GM23338 (cell line): Measurements from ENCODE around the gene DNAH6. TPM values are rescaled to one million over a fixed set of nuclear protein-coding genes. Genes with fewer than 3 reads are reported as not detected.

ENCODE experiments used
- ATAC-seq: fragments of 200-7000 bp; cut with Tn5 transposase; 3 replicates; pipeline ENCODE4 v1.9.1; 2020
- DNase-seq: peaks from one replicate; pipeline ENCODE4 v3.0.0-alpha.2; 2015; ENCODE audit warnings: low spot score
- H2AFZ ChIP-seq: fragments of 200-600 bp; sonication (generic); 2 replicates; pipeline ENCODE4 v1.8.0; 2016; ENCODE audit warnings: antibody characterized with exemption, mild to moderate bottlenecking, moderate library complexity
- H3F3A ChIP-seq: fragments of 200-600 bp; sonication (generic); replicated peaks from 2 replicates; pipeline ENCODE4 v1.8.0; 2017; ENCODE audit warnings: antibody characterized with exemption, mixed run types, low read depth
- H3K27ac ChIP-seq: fragments of 200-600 bp; sonication (generic); 2 replicates; pipeline ENCODE4 v1.6.1; 2016; ENCODE audit warnings: low read depth
- H3K27me3 ChIP-seq: fragments of 200-600 bp; sonication (generic); 2 replicates; pipeline ENCODE4 v1.8.0; 2016; ENCODE audit warnings: mild to moderate bottlenecking, mixed run types, moderate library complexity; ENCODE audit not compliant: insufficient read depth
- H3K36me3 ChIP-seq: fragments of 200-600 bp; sonication (generic); 2 replicates; pipeline ENCODE4 v1.8.0; 2016; ENCODE audit warnings: mild to moderate bottlenecking; ENCODE audit not compliant: insufficient read depth
- H3K4me1 ChIP-seq: fragments of 200-600 bp; sonication (generic); 2 replicates; pipeline ENCODE4 v1.8.0; 2016; ENCODE audit warnings: mild to moderate bottlenecking, moderate library complexity; ENCODE audit not compliant: insufficient read depth
- H3K4me2 ChIP-seq: fragments of 200-600 bp; sonication (generic); 2 replicates; pipeline ENCODE4 v1.7.1; 2017; ENCODE audit warnings: mixed run types
- H3K4me3 ChIP-seq: fragments of 200-600 bp; sonication (generic); 2 replicates; pipeline ENCODE4 v1.6.1; 2016; ENCODE audit warnings: mixed run types
- H3K79me2 ChIP-seq: fragments of 200-600 bp; sonication (generic); replicated peaks from 2 replicates; pipeline ENCODE4 v1.8.0; 2017; ENCODE audit warnings: mild to moderate bottlenecking; ENCODE audit not compliant: insufficient read depth
- H3K9me2 ChIP-seq: fragments of 200-600 bp; sonication (generic); 2 replicates; pipeline ENCODE4 v1.8.0; 2017; ENCODE audit not compliant: insufficient read depth
- H4K20me1 ChIP-seq: fragments of 200-600 bp; sonication (generic); replicated peaks from 2 replicates; pipeline ENCODE4 v1.8.0; 2017; ENCODE audit warnings: mild to moderate bottlenecking; ENCODE audit not compliant: insufficient read depth
- H3K27ac Mint-ChIP-seq: 2 replicates; pipeline ENCODE4 v1.8.0; 2020; ENCODE audit warnings: inconsistent platforms, mild to moderate bottlenecking, moderate library complexity, mixed read lengths
- H3K27me3 Mint-ChIP-seq: 3 replicates; pipeline ENCODE4 v1.8.0; 2022; ENCODE audit warnings: low read depth, mild to moderate bottlenecking, moderate library complexity, mixed read lengths, inconsistent platforms; ENCODE audit not compliant: insufficient read depth, poor library complexity
- H3K36me3 Mint-ChIP-seq: 3 replicates; pipeline ENCODE4 v1.8.0; 2021; ENCODE audit warnings: low read depth, mild to moderate bottlenecking, inconsistent platforms, moderate library complexity, mixed read lengths
- H3K4me1 Mint-ChIP-seq: 3 replicates; pipeline ENCODE4 v1.8.0; 2020; ENCODE audit warnings: mild to moderate bottlenecking, inconsistent platforms, mixed read lengths
- H3K4me3 Mint-ChIP-seq: 3 replicates; pipeline ENCODE4 v1.8.0; 2021; ENCODE audit warnings: moderate library complexity, mild to moderate bottlenecking, inconsistent platforms, mixed read lengths
- H3K9me3 Mint-ChIP-seq: 3 replicates; pipeline ENCODE4 v1.8.0; 2020; ENCODE audit warnings: moderate library complexity, mild to moderate bottlenecking, inconsistent platforms, mixed read lengths
- CTCF ChIP-seq, 2 experiments: fragments of 200-600 bp in 1 of 2; sonication (generic) in 1 of 2; conservative IDR thresholded peaks; 2 replicates each; pipeline versions ENCODE4 v1.5.1 to v1.6.1; 2016 to 2017; ENCODE audit warnings: antibody characterized with exemption in 2 of 2, low read depth in 2 of 2, mild to moderate bottlenecking in 2 of 2, moderate library complexity in 1 of 2
- EZH2phosphoT487 ChIP-seq: fragments of 200-600 bp; sonication (generic); IDR thresholded peaks from one replicate; pipeline ENCODE4 v1.8.1; 2018; ENCODE audit warnings: antibody characterized with exemption; ENCODE audit not compliant: unreplicated experiment
- JUNB ChIP-seq: IDR thresholded peaks from one replicate; pipeline ENCODE4 v1.6.1; 2016; ENCODE audit warnings: antibody characterized with exemption; ENCODE audit not compliant: unreplicated experiment
- NANOG ChIP-seq: IDR thresholded peaks from 2 replicates; pipeline ENCODE4 v1.6.1; 2016; ENCODE audit warnings: antibody characterized with exemption, borderline replicate concordance
- POLR2AphosphoS5 ChIP-seq: IDR thresholded peaks from 2 replicates; pipeline ENCODE4 v1.6.1; 2016; ENCODE audit warnings: antibody characterized with exemption, low read depth
- ZNF114 ChIP-seq: fragments of 250-450 bp; sonication (Bioruptor Pico); IDR thresholded peaks from 2 replicates; pipeline ENCODE4 v1.5.0; 2020; ENCODE audit warnings: mild to moderate bottlenecking, moderate library complexity
- ZNF462 ChIP-seq: fragments of 250-450 bp; sonication (Bioruptor Pico); IDR thresholded peaks from 2 replicates; pipeline ENCODE4 v1.5.0; 2020; ENCODE audit warnings: mild to moderate bottlenecking, moderate library complexity
- polyA plus RNA-seq: library from polyadenylated mRNA; unstranded; fragments of >200 nt; fragmentation: Nextera tagmentation; extraction: Ambion mirVana; gene quantifications from 2 replicates; pipeline ENCODE4 v1.2.1, GENCODE V29; 2016
- total RNA-seq: library from RNA; depleted of rRNA; stranded (reverse); fragments of >200 nt; shearing (Covaris generic); gene quantifications from 2 replicates; pipeline ENCODE4 v1.2.3, GENCODE V29; 2014

Gene DNAH6
- total and polyA plus RNA-seq, 2 experiments from 2014 or later = 0.27 to 0.31 TPM

GRCh38 chr2:84839851-84840250 is 323.6 kb downstream of the DNAH6 start (continued):
- TF ChIP-seq ZNF462 = no peak
- TF ChIP-seq JUNB = no peak
- TF ChIP-seq NANOG = no peak
- TF ChIP-seq POLR2AphosphoS5 = no peak
- no peak for TF ChIP-seq EZH2phosphoT487
- no peak for TF ChIP-seq ZNF114 (CRISPR knock-in tag)

GRCh38 chr2:84840306-84840705 is 324.0 kb downstream of the DNAH6 start:
- H3K27me3 ChIP-seq = no peaks in the 10 kb centered on the region
- DNase-seq (peak; percentile 21), ATAC-seq (peak; percentile 77)
- Mint-ChIP-seq H3K4me1 (peaks cover 12% of the 10 kb centered on the region), H3K36me3 (peaks cover 20% of the 10 kb centered on the region; the same call in 2 of the 3 replicates), H3K27me3 (peaks cover 2% of the 10 kb centered on the region), H3K27ac (no peak overlapping the region), H3K9me3 (peaks cover 14% of the 10 kb centered on the region), H3K4me3 (no peak overlapping the region)
- H2AFZ ChIP-seq = no peak overlapping the region
- no peak overlapping the region for H3K4me3 ChIP-seq
- H3K36me3 ChIP-seq = no peaks in the 10 kb centered on the region; the same call in none of the 2 replicates
- H3K4me2 ChIP-seq = no peak overlapping the region
- H3K79me2 ChIP-seq = no peaks in the 10 kb centered on the region
- H3K4me1 ChIP-seq = no peaks in the 10 kb centered on the region
- no peaks in the 10 kb centered on the region for H4K20me1 ChIP-seq
- no peak overlapping the region for H3K27ac ChIP-seq
- TF ChIP-seq CTCF (conservative IDR thresholded peaks at IDR 0.05; ENCODE audit: low read depth in 2 of 2) = peak; percentile 18 to 45; a peak in 2 of 4 replicates
- TF ChIP-seq POLR2AphosphoS5 = no peak
- peaks cover 5% of the 10 kb centered on the region; the same call in 1 of the 2 replicates for H3K9me2 ChIP-seq
- H3F3A ChIP-seq = no peaks in the 10 kb centered on the region
